Testis (tissue), 2 donors: ENCODE measurements around the gene EHD4.
A peak's percentile ranks its signal among the peaks of the same experiment; 100 is the strongest.

Experiments used
- CTCF ChIP-seq, 3 experiments: fragments of 450-650 bp in 2 of 3; fragments of 200-600 bp in 1 of 3; sonication (generic) in 1 of 3; IDR thresholded peaks; one replicate each; pipeline ENCODE4 v1.5.1; 2016 to 2019; ENCODE audit warnings: antibody characterized with exemption in 3 of 3, mild to moderate bottlenecking in 2 of 3, moderate library complexity in 1 of 3
- POLR2A ChIP-seq: fragments of 450-650 bp; IDR thresholded peaks from one replicate; pipeline ENCODE4 v1.6.1; 2017; ENCODE audit warnings: antibody characterized with exemption, mild to moderate bottlenecking, moderate library complexity

GRCh38 chr15:41972253-41973242 lies at the start of gene EHD4:
- TF ChIP-seq CTCF (IDR thresholded peaks at IDR 0.05), result peak in 2 of 3 experiments; percentile 15 to 20
- no peak for TF ChIP-seq POLR2A
